Suppressor macrophage treated with lipopolysaccharide for 4 hours (primary cell): ENCODE data around the gene NAA16.
"Not testable (repeated sequence)": the region's sequence is repeated elsewhere in the genome, so short reads cannot be mapped to it uniquely, and the experiment has no call there.

Experiments
- DNase-seq: peaks from one replicate; pipeline ENCODE4 v3.0.0-alpha.2; 2020

NAA16 gene

GRCh38 chr13:41310963-41311405 is at the start of gene NAA16:
Gene NAA16, plus strand, starts transcription at chr13:41311267. Its CDS starts 262 bp downstream, at chr13:41311529.
- peak; percentile 94 for DNase-seq

DNA sequence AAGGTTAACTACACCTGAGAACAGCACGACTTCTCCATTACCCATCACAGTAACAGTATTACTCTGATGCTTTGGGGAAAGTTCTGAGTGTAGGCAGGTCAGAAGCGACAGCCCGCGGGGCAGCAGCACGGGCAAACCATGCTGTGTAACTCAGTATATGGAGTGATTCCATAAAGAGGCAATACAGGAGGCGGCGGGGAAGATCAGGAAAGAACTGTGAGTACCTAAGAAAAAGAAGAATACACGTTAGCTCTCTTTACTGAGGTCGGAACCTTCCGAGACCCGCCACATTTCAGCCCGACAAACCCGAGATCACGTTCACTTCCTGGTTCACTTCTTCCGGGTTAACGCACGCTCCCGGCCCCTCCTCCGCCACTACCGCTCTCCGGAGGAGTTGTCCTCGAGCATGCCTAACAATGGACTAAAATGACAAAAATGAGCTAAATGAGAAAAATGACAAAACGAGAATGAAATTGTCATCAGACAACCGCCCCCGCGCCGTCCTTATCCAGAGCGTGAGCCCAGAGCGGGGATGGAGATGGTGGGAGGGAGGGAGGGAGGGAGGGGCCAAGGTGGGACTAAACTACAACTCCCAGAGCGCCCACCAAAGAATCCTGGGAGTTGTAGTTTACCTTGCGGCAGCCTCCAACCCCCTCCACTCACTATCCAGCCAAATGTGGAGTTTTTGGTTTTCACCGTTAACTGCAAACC is 47.7 kb upstream of the NAA16 start, which contains the start of gene MTRF1:
MTRF1 (minus strand) TSS at position 316 of the 711 bp plus-strand sequence. CDS start 2,669 bp downstream, outside the sequence.
- DNase-seq, result peak; percentile 81

DNA sequence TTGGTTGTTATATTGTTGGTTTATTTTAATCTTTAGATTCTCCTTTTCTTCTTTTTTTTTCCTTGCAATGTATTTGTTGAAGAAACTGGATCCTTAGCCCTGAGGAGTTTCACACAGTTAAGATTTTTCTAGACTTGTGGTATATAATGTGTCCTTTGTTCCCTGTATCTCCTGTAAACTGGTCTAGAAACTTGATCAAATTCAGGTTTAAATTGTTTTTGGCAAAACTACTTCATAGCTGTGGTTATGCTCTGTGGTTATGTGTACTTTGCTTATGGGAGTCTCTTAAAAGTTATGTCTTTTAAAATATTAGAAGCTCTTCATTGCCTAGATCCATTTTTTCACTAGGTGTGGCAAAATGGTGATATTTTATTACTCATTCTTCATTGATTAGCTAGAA is 44.0 kb upstream of the NAA16 start:
- DNase-seq, result no peak

DNA sequence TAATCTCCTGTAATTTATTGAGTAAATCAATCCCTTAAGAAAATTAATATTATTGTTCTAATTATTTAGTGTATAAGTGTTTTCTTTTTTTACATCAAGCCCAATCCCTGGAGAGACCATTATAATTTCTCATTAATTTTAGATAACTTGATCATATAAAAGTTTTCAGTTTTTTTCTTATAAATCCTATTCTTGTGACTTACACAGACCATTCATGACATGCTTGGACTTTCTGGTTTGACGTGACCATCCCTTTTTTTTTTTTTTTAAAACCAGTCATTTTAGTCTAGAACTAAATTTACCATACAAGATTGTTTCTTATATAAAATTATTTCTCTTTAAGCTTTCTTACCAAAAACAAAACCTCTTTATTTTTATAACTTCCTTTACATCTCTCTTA is 42.3 kb upstream of the NAA16 start:
- DNase-seq, result peak; percentile 6

GRCh38 chr13:41271456-41272285 is 39.4 kb upstream of the NAA16 start:
- no peak for DNase-seq

- DNase-seq, result no peak
These were observed 37.1 kb upstream of the NAA16 start for GRCh38 chr13:41273831-41274441.

DNA sequence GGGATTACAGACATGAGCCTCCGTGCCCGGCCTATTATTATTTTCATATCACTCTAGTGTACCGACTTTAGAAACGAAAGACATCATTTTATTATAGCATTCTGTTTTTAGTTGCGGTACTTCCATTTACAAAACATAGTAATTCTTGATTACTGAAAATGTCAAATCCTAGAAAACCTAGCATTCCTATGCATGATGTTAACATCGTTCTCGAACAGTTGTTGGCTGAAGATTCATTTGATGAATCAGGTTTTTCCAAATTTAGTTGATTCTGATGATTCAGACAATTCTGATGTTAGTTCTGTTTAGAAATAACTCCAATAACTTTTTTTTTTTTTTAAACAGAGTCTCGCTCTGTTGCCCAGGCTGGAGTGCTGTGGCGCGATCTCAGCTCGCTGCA is 36.2 kb upstream of the NAA16 start:
- DNase-seq, result no peak

- DNase-seq, result no peak
These were observed 34.2 kb upstream of the NAA16 start for GRCh38 chr13:41276824-41277223.

- DNase-seq, result not testable (repeated sequence)
These were observed 31.9 kb upstream of the NAA16 start for GRCh38 chr13:41279156-41279555.

DNA sequence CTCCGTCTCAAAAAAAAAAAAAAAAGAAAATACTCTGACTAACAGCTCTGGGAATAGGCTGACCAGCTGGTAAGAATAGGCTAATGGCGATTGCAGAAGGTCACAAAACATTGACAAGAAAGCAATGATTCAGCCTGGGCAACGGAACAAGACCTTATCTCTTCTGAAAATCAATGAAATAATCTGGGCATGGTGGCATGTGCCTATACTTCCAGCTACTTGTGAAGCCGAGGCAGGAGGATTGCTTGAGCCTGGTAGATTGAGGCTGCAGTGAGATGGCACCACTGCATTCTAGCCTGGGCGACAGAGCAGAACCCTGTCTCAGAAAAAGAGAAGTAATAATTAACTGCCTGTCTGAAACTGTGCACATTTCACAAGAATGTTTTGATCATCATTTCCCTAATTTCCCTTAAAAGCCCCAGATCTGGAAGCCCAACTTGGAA is 28.9 kb upstream of the NAA16 start:
- peak; percentile 45 for DNase-seq

- DNase-seq, result no peak
These were observed 26.4 kb upstream of the NAA16 start for GRCh38 chr13:41284512-41285288.

DNA sequence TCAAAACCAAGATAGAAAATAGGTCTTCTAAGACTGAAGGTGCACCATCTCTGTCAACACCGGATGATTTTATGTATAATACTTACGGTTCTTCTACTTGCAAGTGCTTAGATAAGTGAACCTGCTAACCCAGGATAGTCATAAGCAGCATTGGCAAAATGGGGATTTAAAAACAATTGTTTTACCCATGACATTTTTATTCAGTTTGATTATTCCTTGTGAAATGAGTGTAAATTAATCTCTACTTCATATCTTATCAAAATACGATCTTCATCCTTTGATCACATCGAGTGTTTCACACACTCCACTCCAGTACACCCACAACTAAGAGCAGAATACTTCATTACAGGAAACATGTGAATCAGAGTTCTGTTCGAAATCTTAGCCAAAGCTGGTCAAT is 24.7 kb upstream of the NAA16 start:
- no peak for DNase-seq

- peak; percentile 5 for DNase-seq
These were observed 21.6 kb upstream of the NAA16 start for GRCh38 chr13:41289463-41289881.

DNA sequence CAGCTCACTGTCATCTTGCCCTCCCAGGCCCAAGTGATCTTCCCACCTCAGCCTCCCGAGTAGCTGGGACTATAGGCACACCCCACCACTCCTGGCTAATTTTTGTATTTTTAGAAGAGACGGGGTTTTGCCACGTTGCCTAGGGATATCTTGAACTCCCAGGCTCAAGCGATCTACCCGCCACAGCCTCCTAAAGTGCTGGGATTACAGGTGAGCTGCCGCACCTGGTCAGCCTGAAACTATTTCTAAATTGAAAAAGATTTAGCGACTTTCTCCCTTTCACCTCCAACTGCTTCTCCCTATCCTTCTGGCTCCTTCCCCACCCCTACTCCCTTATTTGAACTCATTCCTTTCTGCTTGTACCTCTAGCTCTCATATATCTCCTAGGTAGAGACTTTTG is 19.8 kb upstream of the NAA16 start:
- no peak for DNase-seq

DNA sequence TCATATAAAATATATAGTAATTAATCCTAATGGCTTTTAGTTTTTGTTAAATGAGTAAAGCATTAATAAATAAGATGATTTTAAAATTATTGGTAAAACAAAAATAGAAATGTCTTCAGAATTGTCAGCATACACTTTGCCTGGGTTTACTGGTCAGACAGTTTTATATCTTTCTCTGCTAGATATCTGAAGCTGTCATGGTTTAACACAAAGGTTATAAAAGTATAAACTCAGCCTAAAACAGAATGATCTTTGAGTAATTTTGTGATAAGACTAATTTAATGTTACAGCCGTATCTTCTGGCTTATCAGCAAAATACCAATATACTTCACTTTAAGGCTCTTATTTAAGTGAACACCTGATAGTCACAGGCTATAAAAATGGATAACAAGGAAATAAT is 17.8 kb upstream of the NAA16 start:
- DNase-seq, result no peak

DNA sequence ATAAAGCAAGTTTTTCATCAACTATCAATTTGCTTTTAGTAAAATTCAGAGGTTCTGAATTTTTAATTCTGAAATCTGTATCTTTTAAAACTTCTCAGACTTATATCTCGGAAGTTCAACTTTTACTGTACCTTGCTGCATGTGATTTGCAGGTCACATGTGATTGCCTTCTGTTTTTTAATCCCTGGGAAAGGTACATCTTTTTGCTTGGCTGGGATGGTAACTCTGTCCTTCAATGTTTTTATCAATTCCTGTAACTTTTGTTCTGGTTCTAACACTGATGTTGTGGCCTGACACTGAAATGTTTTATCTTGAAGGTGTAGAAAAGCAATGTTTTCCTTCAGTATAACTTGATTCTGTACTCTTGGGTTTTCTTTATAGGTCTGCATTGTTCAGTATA is 16.2 kb upstream of the NAA16 start:
- DNase-seq, result no peak

GRCh38 chr13:41295973-41296372 is 15.1 kb upstream of the NAA16 start:
- no peak for DNase-seq

- DNase-seq, result no peak
These were observed 14.0 kb upstream of the NAA16 start for GRCh38 chr13:41296879-41297646.

- DNase-seq, result no peak
These were observed 11.6 kb upstream of the NAA16 start for GRCh38 chr13:41299316-41300094.

GRCh38 chr13:41302743-41303142 is 8.3 kb upstream of the NAA16 start:
- no peak for DNase-seq

DNA sequence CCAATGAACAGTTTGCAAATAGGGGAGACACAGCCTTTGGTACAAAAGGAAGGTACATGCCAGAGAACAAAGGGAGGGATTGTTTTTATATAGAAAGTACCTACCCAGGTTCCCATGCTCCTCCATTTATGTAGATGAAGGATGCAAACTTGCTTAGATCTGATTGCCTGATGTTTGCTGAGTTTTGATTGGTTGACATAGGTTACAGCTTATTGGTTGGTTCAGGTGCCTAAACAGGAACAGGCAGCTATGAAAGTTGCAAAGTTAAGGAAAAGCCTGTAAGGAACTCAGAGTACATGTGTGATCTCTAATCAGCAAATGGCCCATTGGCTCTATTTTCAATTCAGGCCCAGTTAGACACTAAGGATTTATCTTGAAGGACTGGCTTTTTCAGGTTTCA is 6.5 kb upstream of the NAA16 start:
- DNase-seq, result no peak
